Ramos (cell line): ENCODE data around the gene SLC7A8.

Source experiments
- in situ Hi-C: fragments of 300-500 bp; cut with MboI; formaldehyde crosslinking; loops from one replicate; pipeline ENCODE4 v1.14.3; 2022; ENCODE audit warnings: low sequenced_read_pairs; ENCODE audit not compliant: unreplicated experiment

Gene SLC7A8

GRCh38 chr14:23101986-23102625 lies 81.4 kb downstream of the SLC7A8 start:
- in situ Hi-C loops: no loop called here

- in situ Hi-C loops: no loop called here
These were observed 82.1 kb downstream of the SLC7A8 start for GRCh38 chr14:23101213-23101970.

GRCh38 chr14:23099212-23099861 lies 84.1 kb downstream of the SLC7A8 start:
- in situ Hi-C loops: no loop called here

- in situ Hi-C loops: no loop called here
These were observed 85.7 kb downstream of the SLC7A8 start for GRCh38 chr14:23097786-23098185.

- in situ Hi-C loops: no loop called here
These were observed 88.0 kb downstream of the SLC7A8 start, which contains the start of gene C14orf119 for GRCh38 chr14:23095196-23096108. Gene C14orf119 (plus strand): TSS chr14:23095505. CDS start chr14:23097659, 2,154 bp downstream.

- in situ Hi-C loops: no loop called here
These were observed 88.7 kb downstream of the SLC7A8 start, which contains the start of gene ACIN1 for GRCh38 chr14:23094666-23095195. Gene ACIN1 (minus strand): TSS chr14:23095136. CDS start chr14:23095112, 24 bp downstream.

- in situ Hi-C loops: no loop called here
These were observed 89.3 kb downstream of the SLC7A8 start for GRCh38 chr14:23093991-23094665.

GRCh38 chr14:23093526-23093925 lies 89.9 kb downstream of the SLC7A8 start:
- in situ Hi-C loops: no loop called here

- in situ Hi-C loops: no loop called here
These were observed 90.4 kb downstream of the SLC7A8 start for GRCh38 chr14:23093104-23093503.

- in situ Hi-C loops: no loop called here
These were observed 91.9 kb downstream of the SLC7A8 start for GRCh38 chr14:23091294-23092225.

- in situ Hi-C loops: no loop called here
These were observed 93.2 kb downstream of the SLC7A8 start for GRCh38 chr14:23090254-23090636.

GRCh38 chr14:23089498-23090253 lies 93.8 kb downstream of the SLC7A8 start:
- in situ Hi-C loops: no loop called here

GRCh38 chr14:23086565-23086964 lies 96.9 kb downstream of the SLC7A8 start:
- in situ Hi-C loops: no loop called here

- in situ Hi-C loops: no loop called here
These were observed 98.0 kb downstream of the SLC7A8 start for GRCh38 chr14:23085458-23085857.

GRCh38 chr14:23080474-23080873 lies 103.0 kb downstream of the SLC7A8 start:
- in situ Hi-C loops: no loop called here

- in situ Hi-C loops: no loop called here
These were observed 103.7 kb downstream of the SLC7A8 start for GRCh38 chr14:23079716-23080115.

- in situ Hi-C loops: no loop called here
These were observed 104.8 kb downstream of the SLC7A8 start for GRCh38 chr14:23078692-23079116.

- in situ Hi-C loops: no loop called here
These were observed 105.5 kb downstream of the SLC7A8 start for GRCh38 chr14:23077962-23078361.
